GM21576 (cell line): ENCODE data around the gene HDGFL2.

Source experiments
- ATAC-seq: cut with Tn5 transposase; IDR thresholded peaks from one replicate; pipeline ENCODE4 v1.9.1; 2021; ENCODE audit warnings: mild to moderate bottlenecking, moderate library complexity; ENCODE audit not compliant: unreplicated experiment

HDGFL2 gene

GRCh38 chr19:4444765-4445741 is 27.0 kb upstream of the HDGFL2 start:
- ATAC-seq: no peak

- no peak for ATAC-seq
Observed at GRCh38 chr19:4445963-4446703, 26.0 kb upstream of the HDGFL2 start.

GRCh38 chr19:4446704-4447200 is 25.3 kb upstream of the HDGFL2 start:
- no peak for ATAC-seq

DNA sequence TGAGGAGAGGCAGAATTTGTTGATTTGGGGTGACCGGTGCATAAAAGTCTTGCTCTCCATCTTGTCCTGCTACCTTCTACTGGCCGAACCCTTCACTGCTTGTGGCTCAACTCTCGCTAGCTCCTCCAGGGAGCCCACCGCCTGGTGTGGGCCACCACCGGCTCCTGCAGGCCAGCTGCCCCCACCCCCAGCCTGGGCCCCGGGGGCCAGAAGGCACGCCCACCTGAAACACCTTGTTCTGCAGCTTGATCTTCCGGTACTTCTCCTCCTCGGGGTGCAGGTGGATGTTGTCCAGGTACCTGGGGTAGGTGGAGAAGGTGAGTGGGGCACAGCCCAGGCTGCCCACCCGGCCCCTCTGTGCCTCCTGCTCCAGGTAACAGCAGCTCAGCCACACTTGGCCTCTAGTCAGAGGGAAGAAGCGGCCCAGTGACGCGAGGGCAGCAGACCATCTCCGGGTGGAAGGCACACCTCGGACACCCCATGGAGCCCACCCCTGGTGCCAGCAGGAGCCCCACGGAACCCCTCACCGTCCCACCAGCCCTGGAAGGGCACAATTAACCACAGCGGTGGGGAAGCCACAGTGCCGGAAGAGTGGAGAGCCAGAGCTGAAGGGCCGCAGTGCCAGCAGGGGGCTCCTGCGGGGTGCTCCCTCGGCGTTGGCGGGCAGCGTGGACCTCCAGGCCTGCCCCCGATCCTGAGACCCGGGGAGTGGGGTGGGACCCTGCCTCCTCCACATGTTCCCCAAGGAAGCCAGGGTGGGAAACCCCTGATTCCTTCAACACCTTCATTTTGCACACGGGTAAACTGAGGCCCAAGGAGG is 24.6 kb upstream of the HDGFL2 start:
- no peak for ATAC-seq

DNA sequence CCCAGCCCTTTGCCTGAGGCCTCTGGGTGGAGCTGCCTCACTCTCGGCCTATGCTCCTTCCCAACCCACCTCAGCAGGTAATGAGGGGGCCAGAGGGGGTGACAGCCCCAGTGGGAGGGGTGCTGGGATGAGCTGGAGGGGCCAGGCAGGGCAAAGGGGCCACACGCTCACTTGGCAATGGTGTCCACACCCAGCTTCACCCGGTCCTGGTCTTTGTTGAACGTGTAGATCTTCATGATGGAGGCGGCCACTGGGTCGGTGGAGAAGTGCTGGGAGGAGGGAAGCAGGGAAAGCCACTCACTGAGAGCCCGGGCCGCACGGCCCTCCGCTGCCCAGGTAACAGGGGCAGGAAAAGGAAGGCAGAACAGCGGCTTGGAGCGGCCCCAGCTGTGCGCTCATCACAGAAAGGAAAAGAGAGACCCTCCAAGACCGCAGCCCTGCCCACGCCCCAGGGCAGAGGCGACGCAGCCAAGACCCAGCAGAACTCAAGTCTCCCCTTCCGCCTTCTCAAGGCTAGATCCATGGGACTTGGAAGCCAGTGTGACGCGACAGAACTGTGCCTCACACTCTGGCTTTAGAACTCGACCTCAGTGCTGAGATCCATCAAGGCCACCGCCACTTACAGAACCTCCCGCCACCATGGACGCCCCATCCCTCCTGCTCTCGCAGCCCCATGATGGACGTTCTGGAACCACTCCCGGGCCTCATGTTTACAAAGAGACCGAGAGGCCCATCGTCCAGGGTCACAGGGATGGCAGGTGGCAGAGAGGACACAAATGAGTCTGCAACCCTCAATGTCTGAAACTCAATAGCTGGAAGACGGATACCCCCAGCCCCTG is 23.7 kb upstream of the HDGFL2 start:
- ATAC-seq: no peak

DNA sequence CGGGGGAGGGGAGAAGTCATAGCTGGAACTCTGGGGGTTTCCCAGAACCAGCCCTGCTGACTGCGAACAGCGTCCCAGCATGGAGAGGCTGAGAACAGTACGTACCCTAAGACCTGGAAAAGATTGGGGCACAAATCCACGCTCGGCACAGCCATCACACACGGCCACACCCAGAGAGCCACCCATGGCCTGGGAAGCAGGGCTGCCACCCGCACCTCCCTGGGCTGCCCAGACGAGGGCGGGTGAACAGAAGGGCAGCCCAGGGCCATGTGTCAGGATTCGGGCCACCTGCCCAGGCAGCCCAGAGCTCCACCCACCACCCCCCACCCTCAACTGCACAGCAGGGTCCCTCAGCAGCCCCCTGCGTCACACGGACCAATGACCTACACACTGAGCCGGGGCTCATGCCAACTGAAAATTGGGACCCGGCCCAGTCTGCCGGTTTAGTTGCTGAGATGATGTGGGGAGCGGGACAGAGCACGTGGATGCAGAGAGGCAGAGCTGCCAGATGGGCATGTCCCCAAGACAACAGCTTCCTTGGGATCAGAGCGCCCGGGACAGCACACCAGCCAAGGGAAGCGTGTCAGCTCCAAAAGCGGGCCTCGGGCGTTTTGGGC is 23.0 kb upstream of the HDGFL2 start:
- no peak for ATAC-seq

DNA sequence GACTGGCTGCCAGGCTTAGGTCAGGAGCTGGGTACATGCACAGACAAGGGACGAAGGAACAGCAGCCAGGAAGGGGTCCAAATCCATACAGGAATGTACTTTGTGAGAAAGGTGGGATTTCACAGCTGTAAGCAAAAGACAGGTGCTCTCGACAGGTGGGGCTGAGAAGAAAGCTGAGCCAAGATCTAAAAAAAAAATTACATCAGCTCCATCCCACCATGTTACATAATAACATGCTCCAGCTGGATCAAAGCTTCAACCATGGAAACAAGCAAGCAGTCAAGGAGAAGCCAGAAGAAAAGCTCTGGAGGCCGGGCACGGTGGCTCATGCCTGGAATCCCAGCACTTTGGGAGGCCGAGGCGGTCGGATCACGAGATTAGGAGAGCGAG is 22.5 kb upstream of the HDGFL2 start:
- ATAC-seq: no peak

GRCh38 chr19:4452230-4452990 is 19.7 kb upstream of the HDGFL2 start:
- no peak for ATAC-seq

GRCh38 chr19:4453232-4454179 is 18.6 kb upstream of the HDGFL2 start:
- no peak for ATAC-seq

DNA sequence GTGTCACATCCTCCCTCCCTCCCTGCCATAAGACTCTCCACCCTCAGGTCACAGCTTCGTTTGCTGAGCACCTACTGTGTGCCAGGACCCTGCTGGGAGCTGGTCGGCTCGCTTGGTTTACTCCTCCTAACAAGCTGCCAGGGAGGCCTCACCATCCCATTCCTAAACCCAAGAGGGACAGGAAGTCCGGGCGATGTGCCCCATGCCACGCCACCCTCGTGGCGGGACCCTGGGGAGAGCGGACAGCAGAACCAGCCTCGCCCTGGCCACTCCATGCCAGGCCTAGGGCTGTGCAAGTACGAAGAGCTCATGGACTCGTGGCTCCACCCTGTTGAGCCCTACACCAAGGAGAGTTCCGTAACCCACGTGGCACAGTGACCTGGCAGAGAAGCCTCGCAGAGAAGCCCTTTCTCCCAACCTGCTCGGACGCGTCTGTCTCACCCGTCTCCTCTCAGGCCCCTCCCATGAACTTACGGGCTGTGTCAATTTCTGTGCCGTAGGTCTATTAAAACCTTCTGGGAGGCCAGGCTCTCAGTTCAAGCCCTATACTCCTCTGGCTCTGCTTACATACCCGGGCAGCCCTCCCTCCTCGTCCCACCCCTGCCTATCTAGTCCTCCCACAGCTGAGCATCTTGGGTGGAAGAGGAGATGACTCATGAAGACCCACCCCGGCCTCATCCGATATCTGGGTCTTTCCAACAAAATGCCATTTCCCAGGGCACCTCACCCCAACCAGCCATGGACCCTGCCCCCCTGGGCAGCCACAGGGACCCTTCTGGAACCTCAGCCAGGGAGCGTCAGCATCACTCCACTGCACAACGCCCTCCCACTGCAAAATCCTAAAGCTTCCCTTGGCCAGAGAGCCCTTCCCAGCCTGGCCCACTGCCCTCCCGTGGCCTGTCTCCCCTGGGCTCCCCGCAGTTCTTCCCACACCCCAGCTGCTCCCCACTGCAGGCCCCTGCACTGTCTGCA is 17.1 kb upstream of the HDGFL2 start:
- ATAC-seq: no peak

GRCh38 chr19:4455719-4456475 is 16.2 kb upstream of the HDGFL2 start:
- no peak for ATAC-seq

GRCh38 chr19:4456476-4456842 is 15.6 kb upstream of the HDGFL2 start:
- ATAC-seq: no peak

- peak; percentile 3 for ATAC-seq
Observed at GRCh38 chr19:4456843-4457653, 15.0 kb upstream of the HDGFL2 start.

DNA sequence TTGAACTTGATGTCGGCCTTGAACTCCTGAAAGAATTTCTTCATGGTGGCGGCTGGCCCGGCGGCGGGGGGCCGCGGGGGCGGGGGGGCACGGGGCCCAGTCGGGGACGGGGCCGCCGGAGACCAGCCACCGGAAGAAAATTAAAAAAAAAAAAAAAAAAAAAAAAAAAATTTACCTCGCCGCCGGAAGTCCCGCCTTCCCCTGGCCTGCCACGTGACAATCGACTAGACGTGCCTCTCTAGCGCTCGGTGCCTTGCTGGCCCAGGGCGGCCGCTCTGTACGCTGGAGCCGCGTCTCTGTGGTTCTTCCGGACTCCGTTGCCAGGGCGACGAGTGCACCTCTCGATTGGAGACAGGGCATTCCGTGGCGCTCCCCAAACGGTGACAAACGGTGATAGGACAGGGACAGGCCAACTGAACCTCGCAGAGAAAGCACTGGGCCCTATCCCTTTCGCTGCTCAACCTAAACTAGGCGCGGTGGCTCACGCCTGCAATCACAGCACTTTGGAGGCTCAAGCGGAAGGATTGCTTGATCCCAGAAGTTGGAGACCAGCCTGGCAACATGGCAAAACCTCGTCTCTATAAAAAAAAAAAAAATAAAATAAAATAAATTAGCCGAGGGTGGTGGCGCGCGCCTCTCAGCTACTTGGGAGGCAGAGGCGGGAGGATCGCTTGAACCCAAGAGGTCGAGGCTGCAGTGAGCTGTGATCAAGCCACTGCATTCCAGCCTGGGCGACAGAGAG is 14.3 kb upstream of the HDGFL2 start, which contains the start of gene UBXN6:
Gene UBXN6 (minus strand): TSS at position 141 of the 742 bp plus-strand sequence. CDS start 97 bp downstream, at position 44.
- ATAC-seq: peak; percentile 88
